Gastrocnemius medialis (tissue), 4 donors: ENCODE data around the gene INS. TPM values are rescaled to one million over a fixed set of nuclear protein-coding genes. Genes with fewer than 3 reads are reported as not detected.

Experiments used
- ATAC-seq, 2 donors: fragments of 150-250 bp; one replicate each; pipeline ENCODE4 v1.9.1; 2016
- DNase-seq, 2 donors: peaks; one replicate each; pipeline ENCODE4 v3.0.0-alpha.2; 2019
- H3K27ac ChIP-seq, 4 donors: fragments of 200-600 bp; sonication (generic); 1 replicate in 1 of 4; 2 replicates in 3 of 4; pipeline ENCODE4 v1.5.1; 2016 to 2018; ENCODE audit warnings: mild to moderate bottlenecking in 2 of 4, moderate library complexity in 1 of 4
- H3K27me3 ChIP-seq, 3 donors: fragments of 200-600 bp; sonication (generic) in 2 of 3; 1 replicate in 1 of 3; 2 replicates in 2 of 3; pipeline versions ENCODE4 v1.5.1 to v1.6.0; 2016 to 2019; ENCODE audit warnings: mild to moderate bottlenecking in 1 of 3, moderate library complexity in 1 of 3
- H3K36me3 ChIP-seq, 2 donors: fragments of 200-600 bp; sonication (generic) in 1 of 2; one replicate each; pipeline ENCODE4 v1.5.1; 2017 to 2018
- H3K4me1 ChIP-seq, 2 donors: fragments of 200-600 bp; sonication (generic) in 1 of 2; one replicate each; pipeline ENCODE4 v1.5.1; 2016 to 2017; ENCODE audit warnings: mild to moderate bottlenecking in 2 of 2
- H3K4me3 ChIP-seq, 4 donors: fragments of 200-600 bp; sonication (generic) in 3 of 4; 1 replicate in 1 of 4; 2 replicates in 3 of 4; pipeline ENCODE4 v1.5.1; 2016 to 2019; ENCODE audit warnings: mild to moderate bottlenecking in 2 of 4
- H3K9me3 ChIP-seq, 3 donors: fragments of 200-600 bp; sonication (generic) in 2 of 3; 1 replicate in 1 of 3; 2 replicates in 2 of 3; pipeline ENCODE4 v1.5.1; 2016 to 2019
- CTCF ChIP-seq, 5 experiments: fragments of 450-650 bp in 3 of 5; fragments of 200-600 bp in 2 of 5; sonication (generic) in 2 of 5; IDR thresholded peaks in 4 of 5; conservative IDR thresholded peaks in 1 of 5; 1 replicate in 4 of 5; 2 replicates in 1 of 5; pipeline ENCODE4 v1.5.1; 2016 to 2019; ENCODE audit warnings: antibody characterized with exemption in 5 of 5, mild to moderate bottlenecking in 3 of 5, moderate library complexity in 3 of 5
- POLR2A ChIP-seq, 2 donors: fragments of 450-650 bp; IDR thresholded peaks; one replicate each; pipeline ENCODE4 v1.6.1; 2017; ENCODE audit warnings: antibody characterized with exemption in 2 of 2, mild to moderate bottlenecking in 2 of 2, moderate library complexity in 2 of 2
- in situ Hi-C, 4 donors: fragments of 200-750 bp; cut with MboI; loops; one replicate each; pipeline versions ENCODE4 v1.15.0 to v1.8.0; 2017; ENCODE audit warnings: low sequenced_read_pairs in 4 of 4
- intact Hi-C: fragments of 100-400 bp; cut with DNase I; formaldehyde crosslinking; loops from one replicate; pipeline ENCODE4 v1.15.1; 2023; ENCODE audit warnings: low total_unique reads
- total RNA-seq, 4 donors: library from RNA; depleted of rRNA; stranded (reverse); fragments of >200 nt; gene quantifications; one replicate each; pipeline versions ENCODE4 v1.1.0 to v1.2.3, GENCODE V29; 2016

The INS gene
- total RNA-seq, 4 donors from 2014 or later, result not detected

GRCh38 chr11:2173150-2173693, 12.2 kb upstream of the INS start:
- Histone ChIP-seq H3K27ac (no peak overlapping the region), H3K27me3 (peaks cover 2 to 15% (median 14%) of the 10 kb centered on the region in 3 donors), H3K4me3 (no peak overlapping the region), H3K9me3 (no peaks in the 10 kb centered on the region), H3K4me1 (no peaks in the 10 kb centered on the region), H3K36me3 (no peaks in the 10 kb centered on the region)
- TF ChIP-seq POLR2A (IDR thresholded peaks at IDR 0.05) (no peak), CTCF (IDR thresholded peaks at IDR 0.05 in 4 of 5, conservative IDR thresholded peaks at IDR 0.05 in 1 of 5) (no peak)
- no peak for ATAC-seq
- intact Hi-C loops (no loop called here), in situ Hi-C loops (loop anchor here in 2 of 4 donors (25.0 kb wide), 3 partner anchors 286 to 511 kb away; partner anchors contain the start of genes KRTAP5-6 (in 1 of the 2) and PRR33 (in 1 of the 2))
- DNase-seq, result no peak

- Histone ChIP-seq H3K4me1 (no peaks in the 10 kb centered on the region), H3K36me3 (no peaks in the 10 kb centered on the region), H3K27me3 (peaks cover 2 to 16% (median 14%) of the 10 kb centered on the region in 3 donors), H3K4me3 (no peak overlapping the region), H3K27ac (no peak overlapping the region), H3K9me3 (no peaks in the 10 kb centered on the region)
- ATAC-seq, result no peak
- DNase-seq, result no peak
- TF ChIP-seq POLR2A (IDR thresholded peaks at IDR 0.05) (no peak), CTCF (IDR thresholded peaks at IDR 0.05 in 4 of 5, conservative IDR thresholded peaks at IDR 0.05 in 1 of 5) (no peak)
- intact Hi-C loops (no loop called here), in situ Hi-C loops (loop anchor here in 2 of 4 donors (25.0 kb wide), 3 partner anchors 285 to 510 kb away; partner anchors contain the start of genes KRTAP5-6 (in 1 of the 2) and PRR33 (in 1 of the 2))
These were observed 11.7 kb upstream of the INS start for GRCh38 chr11:2172676-2173075.

- no peak for ATAC-seq
- intact Hi-C loops, result no loop called here
- no peak for TF ChIP-seq POLR2A (IDR thresholded peaks at IDR 0.05)
- TF ChIP-seq CTCF (IDR thresholded peaks at IDR 0.05 in 4 of 5, conservative IDR thresholded peaks at IDR 0.05 in 1 of 5), result no peak
- H3K9me3 ChIP-seq, result no peaks in the 10 kb centered on the region
- peaks cover 2 to 25% (median 18%) of the 10 kb centered on the region in 3 donors for H3K27me3 ChIP-seq
- in situ Hi-C loops, result loop anchor here in 2 of 4 donors (25.0 kb wide), 3 partner anchors 284 to 509 kb away; partner anchors contain the start of genes KRTAP5-6 (in 1 of the 2) and PRR33 (in 1 of the 2)
- no peaks in the 10 kb centered on the region for H3K36me3 ChIP-seq
- H3K4me1 ChIP-seq, result no peaks in the 10 kb centered on the region
- H3K4me3 ChIP-seq, result no peak within 1 kb of the TSS
- no peak for DNase-seq
- no peak within 1 kb of the TSS for H3K27ac ChIP-seq
These were observed 10.6 kb upstream of the INS start, which contains the start of gene TH for GRCh38 chr11:2171591-2172003. Gene TH (minus strand): TSS chr11:2171815. CDS start chr11:2171786, 29 bp downstream.

GRCh38 chr11:2169626-2170570, 8.9 kb upstream of the INS start:
- DNase-seq (no peak), ATAC-seq (no peak)
- peaks cover 9 to 41% (median 31%) of the 10 kb centered on the region in 3 donors for H3K27me3 ChIP-seq
- in situ Hi-C loops, result loop anchor here in 2 of 4 donors (25.0 kb wide), 3 partner anchors 283 to 508 kb away; partner anchors contain the start of genes KRTAP5-6 (in 1 of the 2) and PRR33 (in 1 of the 2)
- intact Hi-C loops, result no loop called here
- TF ChIP-seq POLR2A (IDR thresholded peaks at IDR 0.05), result no peak
- no peak for TF ChIP-seq CTCF (IDR thresholded peaks at IDR 0.05 in 4 of 5, conservative IDR thresholded peaks at IDR 0.05 in 1 of 5)
- no peaks in the 10 kb centered on the region for H3K4me1 ChIP-seq
- H3K9me3 ChIP-seq, result no peaks in the 10 kb centered on the region
- no peak overlapping the region for H3K4me3 ChIP-seq
- H3K27ac ChIP-seq, result no peak overlapping the region
- H3K36me3 ChIP-seq, result no peaks in the 10 kb centered on the region
